SU-DHL-6 (cell line): Measurements from ENCODE around the gene SNX9.

Source experiments
- H2AFZ ChIP-seq: fragments of 200-600 bp; sonication (generic); 2 replicates; pipeline ENCODE4 v1.6.1; 2014; ENCODE audit warnings: low read depth, mild to moderate bottlenecking, moderate library complexity, mixed read lengths, antibody characterized with exemption, low read length; ENCODE audit not compliant: severe bottlenecking
- H3F3A ChIP-seq: fragments of 200-600 bp; shearing (Covaris generic); 2 replicates; pipeline ENCODE4 v1.6.0; 2016; ENCODE audit warnings: antibody characterized with exemption, mild to moderate bottlenecking; ENCODE audit not compliant: insufficient read depth
- H3K27ac ChIP-seq: fragments of 200-600 bp; sonication (generic); 2 replicates; pipeline ENCODE4 v1.5.1; 2016; ENCODE audit warnings: low read depth, mild to moderate bottlenecking, low read length, moderate library complexity, mixed read lengths
- H3K27me3 ChIP-seq: fragments of 200-600 bp; sonication (generic), shearing (Covaris generic); 2 replicates; pipeline ENCODE4 v1.6.0; 2014; ENCODE audit warnings: mild to moderate bottlenecking, low read length
- H3K36me3 ChIP-seq: fragments of 200-600 bp; sonication (generic); 2 replicates; pipeline ENCODE4 v1.6.1; 2014; ENCODE audit warnings: mild to moderate bottlenecking, low read length, mixed read lengths
- H3K4me2 ChIP-seq: fragments of 300-600, 200-600 bp; shearing (Covaris generic), sonication (generic); 2 replicates; pipeline ENCODE4 v1.6.0; 2014; ENCODE audit warnings: low read length, low read depth, mild to moderate bottlenecking; ENCODE audit not compliant: poor library complexity, severe bottlenecking
- H3K4me3 ChIP-seq: fragments of 200-600 bp; sonication (generic); 2 replicates; pipeline ENCODE4 v1.5.1; 2014; ENCODE audit warnings: antibody characterized with exemption, low read length, mild to moderate bottlenecking, mixed read lengths; ENCODE audit not compliant: insufficient read depth, poor library complexity, severe bottlenecking
- H3K79me2 ChIP-seq: fragments of 200-600 bp; sonication (generic); 2 replicates; pipeline ENCODE4 v1.6.1; 2014; ENCODE audit warnings: mild to moderate bottlenecking, low read length, moderate library complexity; ENCODE audit not compliant: insufficient read depth
- H3K9ac ChIP-seq: fragments of 200-600 bp; sonication (generic); 2 replicates; pipeline ENCODE4 v1.7.0; 2014; ENCODE audit warnings: mild to moderate bottlenecking, low read length
- H3K9me2 ChIP-seq: fragments of 200-600 bp; sonication (generic); replicated peaks from 2 replicates; pipeline ENCODE4 v1.6.1; 2014; ENCODE audit warnings: low read length; ENCODE audit not compliant: insufficient read depth
- H3K9me3 ChIP-seq: fragments of 200-600 bp; sonication (generic); 2 replicates; pipeline ENCODE4 v1.6.1; 2014; ENCODE audit warnings: low read length, mixed read lengths; ENCODE audit not compliant: insufficient read depth
- H4K20me1 ChIP-seq: fragments of 200-600 bp; sonication (generic); 2 replicates; pipeline ENCODE4 v1.6.1; 2014; ENCODE audit warnings: low read depth, mild to moderate bottlenecking, antibody characterized with exemption, low read length, moderate library complexity, mixed read lengths
- CTCF ChIP-seq: fragments of 200-600 bp; sonication (generic); IDR thresholded peaks from one replicate; pipeline ENCODE4 v1.5.1; 2017; ENCODE audit warnings: antibody characterized with exemption, mild to moderate bottlenecking, low read length, moderate library complexity; ENCODE audit not compliant: insufficient read depth, poor library complexity, severe bottlenecking
- EZH2phosphoT487 ChIP-seq: fragments of 200-600 bp; sonication (generic), shearing (Covaris generic); conservative IDR thresholded peaks from 2 replicates; pipeline ENCODE4 v1.6.1; 2018; ENCODE audit warnings: mild to moderate bottlenecking, antibody characterized with exemption, low read length, moderate library complexity, mixed read lengths

SNX9 gene

DNA sequence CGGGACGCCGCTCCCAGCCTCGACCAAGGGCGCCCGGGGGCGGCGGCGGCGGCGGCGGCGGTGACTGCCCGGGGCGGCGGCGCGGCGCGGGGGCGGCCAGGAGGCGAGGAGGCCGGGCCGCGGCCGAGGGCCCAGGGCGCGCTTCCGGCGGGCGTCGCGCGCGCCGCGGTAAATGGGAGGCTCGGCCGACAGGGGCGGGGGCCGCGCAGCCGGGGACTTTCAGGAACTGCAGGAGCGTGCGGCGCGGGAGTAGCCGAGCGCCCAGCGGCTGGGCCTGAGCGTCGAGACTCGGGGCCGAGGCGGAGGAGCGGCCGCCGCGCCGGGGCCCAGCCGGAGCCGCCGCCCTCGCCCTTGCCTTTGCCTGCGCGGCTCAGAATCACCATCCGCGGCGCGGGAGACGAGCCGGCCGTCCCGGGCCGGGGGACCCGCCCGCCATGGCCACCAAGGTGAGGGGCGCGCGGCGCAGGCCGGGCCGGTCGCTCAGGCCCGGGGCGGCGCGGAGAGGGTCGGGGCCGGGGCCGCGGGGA lies at the start of gene SNX9:
TSS of gene SNX9 (plus strand) at position 246 of the 527 bp plus-strand sequence. CDS start at position 435, 189 bp downstream.
- Histone ChIP-seq H4K20me1 (no peaks in the 10 kb centered on the region), H3K36me3 (no peaks in the 10 kb centered on the region), H3K9me3 (no peaks in the 10 kb centered on the region), H3K27me3 (no peaks in the 10 kb centered on the region), H3K79me2 (no peaks in the 10 kb centered on the region), H3K4me2 (peak within 1 kb of the TSS; percentile 53), H2AFZ (no peak within 1 kb of the TSS), H3K4me3 (peak within 1 kb of the TSS; percentile 42), H3F3A (no peaks in the 10 kb centered on the region), H3K27ac (no peak within 1 kb of the TSS), H3K9me2 (no peaks in the 10 kb centered on the region), H3K9ac (no peak within 1 kb of the TSS)
- no peak for TF ChIP-seq EZH2phosphoT487
- TF ChIP-seq CTCF: no peak

DNA sequence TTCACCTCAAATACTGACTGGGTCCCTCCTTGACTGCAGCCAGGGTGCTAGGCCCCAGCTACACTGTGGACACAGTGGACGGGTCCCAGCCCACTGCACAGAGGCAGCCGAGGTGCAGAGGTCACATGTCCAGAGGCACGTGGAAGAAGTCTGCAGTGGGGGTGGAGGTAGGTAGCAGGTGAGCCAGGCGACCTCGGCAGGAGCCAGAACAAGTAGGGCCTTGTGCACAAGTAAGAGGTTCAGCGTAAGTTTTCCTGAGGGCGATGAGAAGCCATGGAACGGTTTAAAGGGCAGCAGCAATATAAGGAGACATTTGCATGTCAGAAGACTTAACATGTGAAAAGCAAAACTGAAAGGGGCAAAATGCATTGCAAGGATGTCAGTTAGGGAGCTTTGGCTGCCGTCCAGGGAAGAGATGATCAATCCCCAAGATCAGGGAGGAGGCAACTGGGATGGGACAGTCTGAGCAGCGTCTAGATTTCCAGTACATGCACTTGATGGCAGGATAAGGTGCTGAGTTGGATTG lies 49.7 kb upstream of the SNX9 start:
- H3K27ac ChIP-seq: no peak overlapping the region
- no peaks in the 10 kb centered on the region for H3K36me3 ChIP-seq
- no peak overlapping the region for H2AFZ ChIP-seq
- no peak overlapping the region for H3K4me2 ChIP-seq
- H3K4me3 ChIP-seq: no peak overlapping the region
- no peak overlapping the region for H3K9ac ChIP-seq
- H3K9me3 ChIP-seq: no peaks in the 10 kb centered on the region
- no peaks in the 10 kb centered on the region for H4K20me1 ChIP-seq
- H3K9me2 ChIP-seq: no peaks in the 10 kb centered on the region
- no peaks in the 10 kb centered on the region for H3F3A ChIP-seq
- no peaks in the 10 kb centered on the region for H3K27me3 ChIP-seq
- TF ChIP-seq EZH2phosphoT487: no peak
- TF ChIP-seq CTCF: no peak
- no peaks in the 10 kb centered on the region for H3K79me2 ChIP-seq

DNA sequence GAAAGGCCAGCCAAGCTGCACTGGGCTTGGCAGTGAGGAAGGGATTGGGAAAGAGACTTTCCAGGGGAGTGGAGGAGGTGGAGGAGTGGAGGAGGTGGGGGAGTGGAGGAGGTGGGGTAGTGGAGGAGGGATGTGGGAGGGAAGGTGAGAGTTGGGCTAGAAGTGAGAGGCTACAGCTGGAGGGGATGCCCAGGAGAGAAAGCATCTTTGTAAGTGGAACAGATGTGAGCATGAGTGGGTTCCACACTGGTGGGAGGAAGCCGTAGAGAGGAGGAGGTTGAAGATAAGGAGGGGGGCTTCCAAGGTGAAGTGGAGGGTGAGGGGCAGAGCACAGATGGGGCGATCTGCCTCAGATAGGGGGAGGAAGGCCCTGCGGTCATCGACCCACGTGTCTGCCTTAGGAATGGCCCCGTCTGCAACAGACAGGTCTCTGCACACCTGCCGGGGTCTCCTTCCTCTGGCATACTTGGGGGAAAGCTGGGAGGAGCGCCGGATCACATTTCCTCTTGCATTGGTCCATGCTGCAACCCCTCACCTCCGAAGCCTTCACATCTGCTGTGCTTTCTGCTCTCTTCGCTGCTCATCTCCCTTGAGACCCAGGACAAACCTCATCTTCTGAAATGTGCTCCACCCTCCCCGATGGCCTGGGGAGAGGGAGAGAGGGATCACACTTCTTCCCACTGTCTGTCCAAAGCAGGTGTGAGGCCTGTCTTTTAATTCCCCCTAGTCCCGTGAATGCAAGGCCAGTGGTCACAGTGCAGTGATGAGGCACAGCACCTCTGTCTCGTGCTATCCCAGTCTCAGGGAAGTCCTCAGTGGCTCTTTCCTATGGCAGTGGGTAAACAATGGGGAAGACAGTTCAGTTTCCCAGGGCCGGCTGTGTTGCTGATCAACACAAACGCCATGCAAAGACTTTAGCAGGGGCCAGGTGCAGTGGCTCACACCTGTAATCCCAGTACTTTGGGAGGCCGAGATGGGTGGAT lies 48.6 kb upstream of the SNX9 start:
- Histone ChIP-seq H2AFZ (no peak overlapping the region), H3K9ac (no peak overlapping the region), H3K27me3 (no peaks in the 10 kb centered on the region), H3K9me3 (no peaks in the 10 kb centered on the region), H3K79me2 (no peaks in the 10 kb centered on the region), H3K36me3 (no peaks in the 10 kb centered on the region), H3K4me3 (no peak overlapping the region), H4K20me1 (no peaks in the 10 kb centered on the region), H3K9me2 (no peaks in the 10 kb centered on the region), H3K4me2 (no peak overlapping the region), H3K27ac (no peak overlapping the region), H3F3A (no peaks in the 10 kb centered on the region)
- TF ChIP-seq CTCF (no peak), EZH2phosphoT487 (no peak)
